ENCODE results near the gene PKNOX2. TPM values are rescaled to one million over a fixed set of nuclear protein-coding genes. Genes with fewer than 3 reads are reported as not detected.

Gene PKNOX2
- total and polyA plus RNA-seq, 2 of the 8 experiments (the other 6 are each of a cell fraction or from before 2014, with no cell fraction given) = 2.0 TPM

GRCh38 chr11:125460275-125460674 lies 295.7 kb downstream of the PKNOX2 start:
- ChIA-PET CTCF (ENCODE audit: partially characterized antibody) (interaction anchor here (1.2 to 2.8 kb wide), 3 partner anchors 8 to 13 kb away, joined by 3 to 16 read pairs (median 5); no protein-coding TSS in a partner anchor), POLR2A (ENCODE audit: partially characterized antibody) (interaction anchor here (1.2 kb wide), 1 partner anchor 13 kb away, joined by 3 read pairs; no protein-coding TSS in a partner anchor)
- Histone ChIP-seq H4K91ac (replicated peaks; ENCODE audit: insufficient read length, low read length) (no peak overlapping the region), H3K4ac (replicated peaks; ENCODE audit: insufficient read length, low read depth, low read length) (no peak overlapping the region), H3K79me2 (ENCODE audit: control insufficient read depth in 1 of 2, insufficient read depth in 2 of 2, low read length in 2 of 2) (no peaks in the 10 kb centered on the region), H3K23ac (ENCODE audit: insufficient read length) (no peak overlapping the region), H2BK120ac (replicated peaks; ENCODE audit: low read depth, low read length) (no peak overlapping the region), H2BK5ac (ENCODE audit: low read depth, low read length) (no peak overlapping the region), H3K27ac (ENCODE audit: low read depth, low read length) (no peak overlapping the region), H3K4me3 (ENCODE audit: extremely low read depth in 1 of 4, insufficient read depth in 2 of 4, low read depth in 3 of 4, low read length in 4 of 4) (no peak overlapping the region), H3K56ac (replicated peaks; ENCODE audit: insufficient read length, low read depth, low read length) (no peak overlapping the region), H2AK5ac (ENCODE audit: low read depth, low read length) (no peak overlapping the region), H4K5ac (ENCODE audit: insufficient read length, low read depth, low read length) (no peak overlapping the region), H3K9ac (replicated peaks in 1 of 4; ENCODE audit: extremely low read depth in 1 of 4, low read depth in 3 of 4, low read length in 3 of 4) (no peak overlapping the region), H3K14ac (ENCODE audit: insufficient read length) (no peak overlapping the region), H3K18ac (ENCODE audit: extremely low read depth, low read length) (no peak overlapping the region), H3K9me3 (ENCODE audit: insufficient read depth in 2 of 2, low read depth in 1 of 2, low read length in 1 of 2) (no peaks in the 10 kb centered on the region), H3K4me2 (ENCODE audit: insufficient read depth in 1 of 2, low read depth in 2 of 2, low read length in 2 of 2) (no peak overlapping the region), H2BK20ac (ENCODE audit: low read length) (no peak overlapping the region), H4K8ac (ENCODE audit: extremely low read depth, insufficient read depth, low read length) (no peak overlapping the region), H3K4me1 (replicated peaks in 1 of 4; ENCODE audit: control insufficient read depth in 3 of 4, insufficient read depth in 4 of 4, low read length in 3 of 4) (peaks cover 0 to 7% (median 1%) of the 10 kb centered on the region in 4 experiments; a peak in 4 of 7 replicates), H2BK12ac (ENCODE audit: low read depth, low read length) (no peak overlapping the region), H3K27me3 (replicated peaks in 1 of 4; ENCODE audit: control insufficient read depth in 3 of 4, extremely low read depth in 1 of 4, insufficient read depth in 3 of 4, low read length in 3 of 4) (no peaks in the 10 kb centered on the region), H3K79me1 (ENCODE audit: low read depth, low read length) (no peaks in the 10 kb centered on the region), H3K36me3 (ENCODE audit: control insufficient read depth in 2 of 4, insufficient read depth in 4 of 4, low read length in 3 of 4) (peaks cover 0 to 8% (median 0%) of the 10 kb centered on the region in 4 experiments; a peak in 3 of 8 replicates), H2AFZ (ENCODE audit: low read length) (no peak overlapping the region), H4K20me1 (replicated peaks in 1 of 2; ENCODE audit: control insufficient read depth in 1 of 2, insufficient read depth in 2 of 2, low read length in 2 of 2) (no peaks in the 10 kb centered on the region), H3K23me2 (ENCODE audit: low read depth, low read length) (no peaks in the 10 kb centered on the region), H2BK15ac (ENCODE audit: low read length) (no peak overlapping the region)
- 91% methylated on average over 6 of the region's 6 CpGs; no CpG with 5 or more reads in 1 of the 2 experiments for WGBS, 2 experiments (ENCODE audit: extremely low coverage in 1 of 2, insufficient coverage in 1 of 2, insufficient read length in 1 of 2, insufficient replicate concordance in 2 of 2, low coverage in 1 of 2, low lambda C conversion rate in 2 of 2, missing lambda C conversion rate in 1 of 2)
- no peak for TF ChIP-seq ZNF274 (IDR thresholded peaks at IDR 0.05; ENCODE audit: borderline replicate concordance, extremely low read depth, low read length)
- no peak for TF ChIP-seq TAF1 (IDR thresholded peaks at IDR 0.05; ENCODE audit: low read depth, low read length)
- no peak for TF ChIP-seq USF2 (IDR thresholded peaks at IDR 0.05; ENCODE audit: low read length)
- no peak for TF ChIP-seq CHD1 (IDR thresholded peaks at IDR 0.05; ENCODE audit: low read depth, low read length)
- no peak for TF ChIP-seq SIRT6 (IDR thresholded peaks at IDR 0.05; ENCODE audit: low read length)
- FAIRE-seq = no peak
- DNase-seq (ENCODE audit: low read depth in 1 of 2, low spot score in 2 of 2) = no peak

Data from H1 (cell line).